ENCODE results near the gene BMPER.

BMPER gene

GRCh38 chr7:34115503-34115902, 210.2 kb downstream of the BMPER start:
- no peaks in the 10 kb centered on the region for H3K36me3 ChIP-seq (ENCODE audit: control insufficient read depth in 1 of 2, insufficient read depth in 2 of 2, low read length in 2 of 2)
- no peak overlapping the region for H3K4me3 ChIP-seq (ENCODE audit: low read depth in 1 of 2, low read length in 2 of 2)
- no peak overlapping the region for H3K27ac ChIP-seq (ENCODE audit: low read length)
- H3K27me3 ChIP-seq (ENCODE audit: low read depth, low read length), result no peaks in the 10 kb centered on the region
- no peaks in the 10 kb centered on the region for H3K4me1 ChIP-seq (ENCODE audit: control insufficient read depth in 1 of 2, insufficient read depth in 2 of 2, low read length in 2 of 2)
- peaks cover 0 to 4% of the 10 kb centered on the region in 2 donors for H3K9me3 ChIP-seq (ENCODE audit: control insufficient read depth in 1 of 2, low read length in 2 of 2)

- Histone ChIP-seq H3K4me3 (ENCODE audit: low read depth in 1 of 2, low read length in 2 of 2) (no peak overlapping the region), H3K36me3 (ENCODE audit: control insufficient read depth in 1 of 2, insufficient read depth in 2 of 2, low read length in 2 of 2) (no peaks in the 10 kb centered on the region), H3K9me3 (ENCODE audit: control insufficient read depth in 1 of 2, low read length in 2 of 2) (peaks cover 0 to 4% of the 10 kb centered on the region in 2 donors), H3K27me3 (ENCODE audit: low read depth, low read length) (no peaks in the 10 kb centered on the region), H3K4me1 (ENCODE audit: control insufficient read depth in 1 of 2, insufficient read depth in 2 of 2, low read length in 2 of 2) (no peaks in the 10 kb centered on the region), H3K27ac (ENCODE audit: low read length) (no peak overlapping the region)
Observed at GRCh38 chr7:34117573-34117972, 212.2 kb downstream of the BMPER start.

GRCh38 chr7:34121366-34121765, 216.0 kb downstream of the BMPER start:
- H3K27me3 ChIP-seq (ENCODE audit: low read depth, low read length), result no peaks in the 10 kb centered on the region
- H3K27ac ChIP-seq (ENCODE audit: low read length), result no peak overlapping the region
- no peaks in the 10 kb centered on the region for H3K36me3 ChIP-seq (ENCODE audit: control insufficient read depth in 1 of 2, insufficient read depth in 2 of 2, low read length in 2 of 2)
- no peaks in the 10 kb centered on the region for H3K4me1 ChIP-seq (ENCODE audit: control insufficient read depth in 1 of 2, insufficient read depth in 2 of 2, low read length in 2 of 2)
- H3K4me3 ChIP-seq (ENCODE audit: low read depth in 1 of 2, low read length in 2 of 2), result no peak overlapping the region
- H3K9me3 ChIP-seq (ENCODE audit: control insufficient read depth in 1 of 2, low read length in 2 of 2), result peaks cover under 1 to 28% of the 10 kb centered on the region in 2 donors

GRCh38 chr7:34123316-34123715, 218.0 kb downstream of the BMPER start:
- no peaks in the 10 kb centered on the region for H3K4me1 ChIP-seq (ENCODE audit: control insufficient read depth in 1 of 2, insufficient read depth in 2 of 2, low read length in 2 of 2)
- H3K4me3 ChIP-seq (ENCODE audit: low read depth in 1 of 2, low read length in 2 of 2), result no peak overlapping the region
- H3K9me3 ChIP-seq (ENCODE audit: control insufficient read depth in 1 of 2, low read length in 2 of 2), result peaks cover 0 to 28% of the 10 kb centered on the region in 2 donors
- no peak overlapping the region for H3K27ac ChIP-seq (ENCODE audit: low read length)
- no peaks in the 10 kb centered on the region for H3K27me3 ChIP-seq (ENCODE audit: low read depth, low read length)
- H3K36me3 ChIP-seq (ENCODE audit: control insufficient read depth in 1 of 2, insufficient read depth in 2 of 2, low read length in 2 of 2), result no peaks in the 10 kb centered on the region

GRCh38 chr7:34124765-34125164, 219.4 kb downstream of the BMPER start:
- Histone ChIP-seq H3K27ac (ENCODE audit: low read length) (no peak overlapping the region), H3K4me3 (ENCODE audit: low read depth in 1 of 2, low read length in 2 of 2) (no peak overlapping the region), H3K36me3 (ENCODE audit: control insufficient read depth in 1 of 2, insufficient read depth in 2 of 2, low read length in 2 of 2) (no peaks in the 10 kb centered on the region), H3K27me3 (ENCODE audit: low read depth, low read length) (no peaks in the 10 kb centered on the region), H3K4me1 (ENCODE audit: control insufficient read depth in 1 of 2, insufficient read depth in 2 of 2, low read length in 2 of 2) (no peaks in the 10 kb centered on the region), H3K9me3 (ENCODE audit: control insufficient read depth in 1 of 2, low read length in 2 of 2) (peaks cover 0 to 28% of the 10 kb centered on the region in 2 donors)

- no peak overlapping the region for H3K27ac ChIP-seq (ENCODE audit: low read length)
- H3K9me3 ChIP-seq (ENCODE audit: control insufficient read depth in 1 of 2, low read length in 2 of 2), result peaks cover 0 to 21% of the 10 kb centered on the region in 2 donors
- H3K36me3 ChIP-seq (ENCODE audit: control insufficient read depth in 1 of 2, insufficient read depth in 2 of 2, low read length in 2 of 2), result no peaks in the 10 kb centered on the region
- H3K4me3 ChIP-seq (ENCODE audit: low read depth in 1 of 2, low read length in 2 of 2), result no peak overlapping the region
- no peaks in the 10 kb centered on the region for H3K4me1 ChIP-seq (ENCODE audit: control insufficient read depth in 1 of 2, insufficient read depth in 2 of 2, low read length in 2 of 2)
- no peaks in the 10 kb centered on the region for H3K27me3 ChIP-seq (ENCODE audit: low read depth, low read length)
Observed at GRCh38 chr7:34128762-34129161, 223.4 kb downstream of the BMPER start.

GRCh38 chr7:34130558-34131295, 225.4 kb downstream of the BMPER start:
- Histone ChIP-seq H3K27me3 (ENCODE audit: low read depth, low read length) (no peaks in the 10 kb centered on the region), H3K4me3 (ENCODE audit: low read depth in 1 of 2, low read length in 2 of 2) (no peak overlapping the region), H3K27ac (ENCODE audit: low read length) (no peak overlapping the region), H3K36me3 (ENCODE audit: control insufficient read depth in 1 of 2, insufficient read depth in 2 of 2, low read length in 2 of 2) (no peaks in the 10 kb centered on the region), H3K9me3 (ENCODE audit: control insufficient read depth in 1 of 2, low read length in 2 of 2) (peaks cover 0 to 5% of the 10 kb centered on the region in 2 donors), H3K4me1 (ENCODE audit: control insufficient read depth in 1 of 2, insufficient read depth in 2 of 2, low read length in 2 of 2) (no peaks in the 10 kb centered on the region)

- Histone ChIP-seq H3K9me3 (ENCODE audit: control insufficient read depth in 1 of 2, low read length in 2 of 2) (no peaks in the 10 kb centered on the region), H3K27me3 (ENCODE audit: low read depth, low read length) (no peaks in the 10 kb centered on the region), H3K27ac (ENCODE audit: low read length) (no peak overlapping the region), H3K36me3 (ENCODE audit: control insufficient read depth in 1 of 2, insufficient read depth in 2 of 2, low read length in 2 of 2) (no peaks in the 10 kb centered on the region), H3K4me3 (ENCODE audit: low read depth in 1 of 2, low read length in 2 of 2) (no peak overlapping the region), H3K4me1 (ENCODE audit: control insufficient read depth in 1 of 2, insufficient read depth in 2 of 2, low read length in 2 of 2) (no peaks in the 10 kb centered on the region)
Observed at GRCh38 chr7:34131371-34131770, 226.0 kb downstream of the BMPER start.

- Histone ChIP-seq H3K27ac (ENCODE audit: low read length) (peak overlapping the region; percentile 12), H3K36me3 (ENCODE audit: control insufficient read depth in 1 of 2, insufficient read depth in 2 of 2, low read length in 2 of 2) (no peaks in the 10 kb centered on the region), H3K4me1 (ENCODE audit: control insufficient read depth in 1 of 2, insufficient read depth in 2 of 2, low read length in 2 of 2) (no peaks in the 10 kb centered on the region), H3K4me3 (ENCODE audit: low read depth in 1 of 2, low read length in 2 of 2) (no peak overlapping the region), H3K27me3 (ENCODE audit: low read depth, low read length) (no peaks in the 10 kb centered on the region), H3K9me3 (ENCODE audit: control insufficient read depth in 1 of 2, low read length in 2 of 2) (no peaks in the 10 kb centered on the region)
Observed at GRCh38 chr7:34133356-34133982, 228.1 kb downstream of the BMPER start.

- Histone ChIP-seq H3K36me3 (ENCODE audit: control insufficient read depth in 1 of 2, insufficient read depth in 2 of 2, low read length in 2 of 2) (no peaks in the 10 kb centered on the region), H3K27ac (ENCODE audit: low read length) (peak overlapping the region; percentile 12), H3K9me3 (ENCODE audit: control insufficient read depth in 1 of 2, low read length in 2 of 2) (no peaks in the 10 kb centered on the region), H3K27me3 (ENCODE audit: low read depth, low read length) (no peaks in the 10 kb centered on the region), H3K4me1 (ENCODE audit: control insufficient read depth in 1 of 2, insufficient read depth in 2 of 2, low read length in 2 of 2) (no peaks in the 10 kb centered on the region), H3K4me3 (ENCODE audit: low read depth in 1 of 2, low read length in 2 of 2) (no peak overlapping the region)
Observed at GRCh38 chr7:34133983-34134782, 228.8 kb downstream of the BMPER start.

GRCh38 chr7:34135924-34136323, 230.6 kb downstream of the BMPER start:
- no peaks in the 10 kb centered on the region for H3K4me1 ChIP-seq (ENCODE audit: control insufficient read depth in 1 of 2, insufficient read depth in 2 of 2, low read length in 2 of 2)
- no peak overlapping the region for H3K4me3 ChIP-seq (ENCODE audit: low read depth in 1 of 2, low read length in 2 of 2)
- H3K27me3 ChIP-seq (ENCODE audit: low read depth, low read length), result no peaks in the 10 kb centered on the region
- H3K27ac ChIP-seq (ENCODE audit: low read length), result no peak overlapping the region
- H3K9me3 ChIP-seq (ENCODE audit: control insufficient read depth in 1 of 2, low read length in 2 of 2), result no peaks in the 10 kb centered on the region
- H3K36me3 ChIP-seq (ENCODE audit: control insufficient read depth in 1 of 2, insufficient read depth in 2 of 2, low read length in 2 of 2), result no peaks in the 10 kb centered on the region

All from muscle layer of duodenum (tissue), 2 donors.